GDM1 (cell line): Measurements from ENCODE around the gene RGS21.

Experiments
- DNase-seq: peaks from one replicate; lab custom pipeline; 2025; lab: John Stamatoyannopoulos, UW

RGS21 gene

DNA sequence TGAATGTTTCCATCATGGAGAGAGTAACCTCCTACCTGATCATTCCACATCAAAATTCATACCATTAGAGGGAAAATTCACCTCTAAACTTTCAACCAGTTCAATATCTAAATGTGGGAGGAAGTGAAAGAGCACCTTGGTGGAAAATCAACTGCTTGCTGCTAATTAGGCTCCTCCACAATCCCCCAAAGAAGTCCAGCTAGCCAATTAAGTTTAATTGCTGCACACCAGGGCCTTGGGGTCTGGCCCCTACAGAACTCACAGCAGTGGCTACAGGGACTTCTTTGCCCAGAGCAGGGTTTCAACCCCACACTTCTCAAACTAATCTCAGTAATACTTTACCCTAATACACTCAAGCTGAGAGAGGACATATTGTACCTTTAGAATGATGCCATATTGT, 62.1 kb downstream of the RGS21 start:
- no peak for DNase-seq

DNA sequence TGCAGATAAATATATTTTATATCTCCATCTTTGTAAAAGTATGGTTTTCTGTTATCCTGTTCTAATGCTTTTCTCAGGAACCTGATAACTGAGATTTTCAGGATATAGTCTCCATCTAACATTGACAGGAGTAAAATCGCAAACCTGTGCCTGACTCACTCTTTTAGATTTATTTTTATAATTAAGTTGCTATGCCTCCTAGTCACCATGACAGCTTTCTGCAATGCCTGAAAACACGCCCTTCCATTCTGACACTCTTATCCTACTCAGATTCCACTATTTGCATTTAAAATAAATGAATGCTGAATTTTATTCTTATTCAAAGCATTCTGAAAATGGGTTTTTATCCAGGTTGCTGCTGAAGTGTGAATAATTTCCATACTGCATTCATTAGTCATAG, 62.8 kb downstream of the RGS21 start:
- no peak for DNase-seq

DNA sequence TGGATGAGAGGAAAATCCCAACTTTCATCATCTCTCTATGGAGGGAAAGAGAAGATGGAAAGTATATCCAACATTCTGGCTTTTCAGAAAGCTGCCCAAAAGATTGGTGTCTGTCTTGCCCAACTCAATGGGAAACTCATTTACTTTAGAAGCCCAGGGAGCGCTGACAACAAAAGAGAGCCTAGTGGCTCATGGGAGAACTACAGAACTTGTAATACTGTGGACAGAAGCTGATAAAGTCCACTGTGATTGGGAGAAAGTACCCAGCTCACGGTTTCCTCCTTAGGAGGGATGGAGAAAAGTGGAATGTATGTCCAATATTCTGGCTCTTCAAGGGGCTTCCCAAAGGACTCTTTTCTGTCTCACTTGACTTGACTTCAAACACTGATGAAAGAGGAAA, 66.0 kb downstream of the RGS21 start:
- no peak for DNase-seq

DNA sequence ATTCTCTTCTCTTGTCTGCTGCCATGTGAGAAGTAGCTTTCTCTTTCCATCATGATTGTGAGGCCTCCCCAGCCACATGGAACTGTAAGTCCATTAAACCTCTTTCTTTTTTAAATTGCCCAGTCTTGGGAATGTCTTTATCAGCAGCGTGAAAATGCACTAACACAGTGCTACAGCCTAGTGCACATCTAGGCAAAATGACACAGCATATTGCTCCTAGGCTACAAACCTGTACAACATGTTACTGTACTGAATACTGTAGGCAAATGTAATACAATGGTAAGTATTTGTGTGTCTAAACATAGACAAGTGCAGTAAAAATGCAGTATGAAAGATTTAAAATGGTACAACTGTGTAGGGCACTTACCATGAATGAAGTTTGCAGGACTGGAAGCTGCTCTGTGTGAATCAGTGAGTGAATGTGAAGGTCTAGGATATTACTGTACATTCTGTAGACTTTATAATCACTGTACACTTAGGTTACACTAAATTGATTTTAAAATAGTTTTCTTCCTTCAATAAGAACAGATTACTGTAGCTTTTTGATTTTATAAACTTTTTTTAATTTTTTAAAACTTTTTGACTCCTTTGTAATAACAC, 69.4 kb downstream of the RGS21 start:
- no peak for DNase-seq

DNA sequence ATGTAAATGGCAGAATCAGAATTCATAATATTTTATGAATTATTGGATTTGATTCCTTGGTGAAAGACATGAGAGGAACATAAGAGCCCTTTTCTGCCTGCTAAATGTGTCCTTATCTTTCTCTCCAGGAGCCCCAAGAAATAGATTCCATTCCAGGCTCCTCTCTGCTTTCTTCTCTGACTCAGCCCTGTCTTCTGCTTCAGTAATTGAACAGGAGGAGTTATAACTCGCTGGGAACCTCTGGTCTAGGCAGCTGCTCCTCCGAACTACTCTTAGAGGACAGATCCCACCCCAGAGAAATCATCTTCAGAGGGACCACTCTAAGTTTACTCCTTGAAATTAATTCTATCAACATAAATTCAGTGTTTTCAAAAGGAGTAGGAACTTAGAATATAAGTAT, 78.4 kb downstream of the RGS21 start:
- no peak for DNase-seq

DNA sequence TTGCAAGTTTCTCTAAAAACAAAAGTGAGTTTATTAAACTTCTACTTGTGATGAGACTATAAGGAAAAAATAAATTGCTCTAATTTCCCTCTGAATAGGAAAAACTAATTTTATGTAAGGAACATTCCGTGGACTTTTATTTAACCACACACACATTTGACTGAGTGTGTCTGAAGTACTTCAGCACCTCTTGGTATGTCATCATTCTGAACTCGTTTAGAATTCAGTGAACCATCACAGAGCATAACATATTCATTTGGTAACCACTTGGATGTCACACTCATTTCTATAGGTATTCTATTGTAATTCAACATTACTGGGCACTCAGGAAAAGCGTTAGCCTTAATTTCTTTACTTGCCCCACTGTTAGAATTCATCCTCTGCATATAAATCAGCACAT, 79.1 kb downstream of the RGS21 start:
- DNase-seq: no peak

DNA sequence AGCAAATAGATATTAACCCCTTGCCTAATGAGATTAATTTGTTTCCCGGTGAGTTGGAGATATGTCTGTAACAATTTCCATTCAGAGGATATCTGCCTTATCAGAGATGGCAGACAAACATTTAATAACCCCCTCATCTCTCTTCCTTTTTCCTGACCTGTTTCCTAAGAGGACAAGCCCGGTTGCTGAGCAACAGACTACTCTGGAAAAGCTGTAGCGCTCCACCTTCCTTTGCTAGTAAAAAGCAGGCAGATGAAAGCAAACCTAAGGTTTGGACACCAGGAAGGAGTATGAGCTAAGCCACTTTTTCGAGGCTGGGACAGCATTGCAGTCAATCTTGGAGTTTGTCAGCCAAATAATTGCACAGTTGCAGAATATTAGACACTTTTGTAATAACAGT, 82.4 kb downstream of the RGS21 start:
- DNase-seq: no peak

DNA sequence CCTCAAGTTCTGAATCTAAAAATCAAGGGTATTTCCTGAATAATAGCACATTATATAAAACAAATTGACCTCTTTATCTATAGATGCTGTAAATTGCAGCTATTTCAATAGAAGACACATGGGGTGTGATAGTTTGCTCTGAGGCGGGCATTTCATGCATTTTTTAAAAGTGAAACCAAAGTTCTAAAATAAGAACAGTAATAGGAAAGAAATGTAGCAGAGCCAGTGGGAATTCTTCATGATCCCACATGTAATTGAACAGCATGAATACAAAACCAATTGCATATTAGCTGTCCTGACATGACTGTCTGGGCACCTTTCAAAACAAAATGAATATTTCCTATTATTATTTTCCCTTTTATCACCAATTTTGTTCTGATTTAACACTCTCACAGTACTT, 85.0 kb downstream of the RGS21 start:
- no peak for DNase-seq

DNA sequence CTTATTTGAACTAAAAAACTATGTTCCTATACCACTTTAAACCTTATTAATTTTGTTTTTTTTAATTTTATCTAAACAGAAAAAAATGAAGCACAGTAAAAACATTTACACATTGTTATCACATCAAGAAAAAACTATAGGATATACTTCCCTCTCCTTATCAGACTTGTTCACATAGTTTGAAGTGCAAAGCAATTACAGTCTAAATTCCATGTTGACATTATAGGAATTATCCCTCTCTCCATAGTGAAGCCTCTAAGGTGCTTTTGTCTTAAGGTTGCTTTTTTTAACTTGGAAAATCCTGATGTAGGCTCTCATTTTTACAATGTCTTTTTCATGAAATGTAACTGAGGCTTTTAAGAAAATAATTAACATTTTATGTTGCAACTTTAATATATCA, 85.8 kb downstream of the RGS21 start:
- DNase-seq: no peak

DNA sequence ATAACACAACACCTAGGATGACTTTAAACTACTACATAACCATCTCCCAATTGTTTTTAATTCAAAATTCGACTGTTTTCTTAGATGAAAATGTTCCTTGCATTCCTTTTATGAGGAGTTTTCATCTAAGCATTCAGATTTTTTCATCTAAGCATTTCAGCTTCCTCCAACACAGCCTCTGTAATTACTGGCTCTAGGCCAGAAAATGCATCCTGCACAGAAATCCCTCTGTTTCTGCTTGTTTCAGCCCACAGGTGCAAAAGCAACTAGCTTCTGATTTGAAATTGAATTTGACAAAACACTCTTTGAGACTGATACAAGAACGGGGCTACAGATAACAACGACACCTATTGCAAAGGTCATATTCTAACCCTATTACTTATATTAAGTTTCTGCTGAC, 90.4 kb downstream of the RGS21 start:
- no peak for DNase-seq
